ENCODE measurements around the gene SPRR4. TPM values are rescaled to one million over a fixed set of nuclear protein-coding genes. Genes with fewer than 3 reads are reported as not detected.

The SPRR4 gene
- total RNA-seq, 1 experiment from 2014 or later, result not detected

DNA sequence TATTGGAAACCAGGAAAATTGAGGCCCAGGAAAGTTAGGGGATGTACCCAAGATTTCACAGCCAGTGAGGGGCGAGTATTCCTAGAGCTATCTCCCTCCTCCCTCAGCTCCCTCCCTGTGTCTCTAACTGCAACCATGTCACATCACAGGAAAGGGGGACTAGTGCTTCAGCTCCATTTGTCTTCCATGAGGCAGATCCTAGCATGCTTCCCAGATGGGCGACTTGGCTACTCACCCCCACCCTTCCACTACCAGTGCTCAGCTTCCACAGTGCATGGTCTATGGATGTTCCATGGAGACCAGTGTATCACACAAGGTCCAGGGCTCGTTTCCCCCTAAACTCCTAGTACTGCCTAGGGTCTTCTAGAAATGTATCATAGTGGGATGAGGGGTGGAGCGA is 4.6 kb upstream of the SPRR4 start:
- no peak overlapping the region for H3K4me3 ChIP-seq (ENCODE audit: low read depth in 2 of 2, low read length in 2 of 2)
- in situ Hi-C loops (cut with HindIII; ENCODE audit: low pct_unique_long_range_greater_than_20kb, low sequenced_read_pairs), result no loop called here
- H3K9me3 ChIP-seq (ENCODE audit: control insufficient read depth, insufficient read depth, low read depth, low read length), result no peaks in the 10 kb centered on the region
- H3K36me3 ChIP-seq (ENCODE audit: control insufficient read depth, insufficient read depth, low read length), result no peaks in the 10 kb centered on the region
- intact Hi-C loops (cut with micrococcal nuclease; ENCODE audit: unreplicated experiment), result no loop called here
- no peak for TF ChIP-seq TCF7L2 (IDR thresholded peaks at IDR 0.05; ENCODE audit: low read depth, low read length)
- DNase-seq (ENCODE audit: low read depth, low spot score) (no peak), ATAC-seq (no peak)
- CTCF ChIA-PET, result no interaction called here
- no peaks in the 10 kb centered on the region; the same call in 1 of the 2 replicates for H3K27me3 ChIP-seq (ENCODE audit: control insufficient read depth, insufficient read depth, low read length)
- POLR2A ChIA-PET, result no interaction called here
- BruUV-seq (replicated peaks), result no TSS peak
- no peaks in the 10 kb centered on the region for H3K4me1 ChIP-seq (ENCODE audit: control insufficient read depth, insufficient read depth, low read length)
- no peak overlapping the region for H3K27ac ChIP-seq (ENCODE audit: low read length)

DNA sequence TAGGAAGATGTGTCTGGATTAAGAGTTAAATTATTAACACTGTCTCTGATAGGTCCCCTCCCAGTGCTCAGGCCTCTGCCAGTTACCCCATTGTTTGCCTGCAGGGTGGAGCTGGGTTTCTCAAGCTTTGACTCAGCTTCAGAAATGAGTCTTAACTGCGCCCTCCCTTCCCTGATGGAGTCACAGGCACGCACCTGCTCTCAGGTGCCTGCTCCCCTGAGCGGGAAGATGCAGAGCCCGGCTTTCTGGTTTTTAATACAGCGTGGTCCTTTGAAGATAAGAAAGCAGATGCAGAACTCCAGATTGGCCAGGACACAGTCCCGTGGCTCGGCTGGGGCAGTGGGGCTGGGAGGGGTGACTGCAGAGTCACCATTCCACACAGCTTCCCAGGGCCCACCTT is 3.2 kb upstream of the SPRR4 start:
- DNase-seq (ENCODE audit: low read depth, low spot score) (no peak), ATAC-seq (no peak)
- no peaks in the 10 kb centered on the region for H3K36me3 ChIP-seq (ENCODE audit: control insufficient read depth, insufficient read depth, low read length)
- TF ChIP-seq POLR2AphosphoS5 (IDR thresholded peaks at IDR 0.05; ENCODE audit: low read depth, low read length) (no peak), SIN3A (IDR thresholded peaks at IDR 0.05; ENCODE audit: borderline replicate concordance, insufficient read depth, low read depth, low read length) (no peak), TCF7L2 (IDR thresholded peaks at IDR 0.05; ENCODE audit: low read depth, low read length) (no peak)
- TF ChIP-seq, protein P1, sequence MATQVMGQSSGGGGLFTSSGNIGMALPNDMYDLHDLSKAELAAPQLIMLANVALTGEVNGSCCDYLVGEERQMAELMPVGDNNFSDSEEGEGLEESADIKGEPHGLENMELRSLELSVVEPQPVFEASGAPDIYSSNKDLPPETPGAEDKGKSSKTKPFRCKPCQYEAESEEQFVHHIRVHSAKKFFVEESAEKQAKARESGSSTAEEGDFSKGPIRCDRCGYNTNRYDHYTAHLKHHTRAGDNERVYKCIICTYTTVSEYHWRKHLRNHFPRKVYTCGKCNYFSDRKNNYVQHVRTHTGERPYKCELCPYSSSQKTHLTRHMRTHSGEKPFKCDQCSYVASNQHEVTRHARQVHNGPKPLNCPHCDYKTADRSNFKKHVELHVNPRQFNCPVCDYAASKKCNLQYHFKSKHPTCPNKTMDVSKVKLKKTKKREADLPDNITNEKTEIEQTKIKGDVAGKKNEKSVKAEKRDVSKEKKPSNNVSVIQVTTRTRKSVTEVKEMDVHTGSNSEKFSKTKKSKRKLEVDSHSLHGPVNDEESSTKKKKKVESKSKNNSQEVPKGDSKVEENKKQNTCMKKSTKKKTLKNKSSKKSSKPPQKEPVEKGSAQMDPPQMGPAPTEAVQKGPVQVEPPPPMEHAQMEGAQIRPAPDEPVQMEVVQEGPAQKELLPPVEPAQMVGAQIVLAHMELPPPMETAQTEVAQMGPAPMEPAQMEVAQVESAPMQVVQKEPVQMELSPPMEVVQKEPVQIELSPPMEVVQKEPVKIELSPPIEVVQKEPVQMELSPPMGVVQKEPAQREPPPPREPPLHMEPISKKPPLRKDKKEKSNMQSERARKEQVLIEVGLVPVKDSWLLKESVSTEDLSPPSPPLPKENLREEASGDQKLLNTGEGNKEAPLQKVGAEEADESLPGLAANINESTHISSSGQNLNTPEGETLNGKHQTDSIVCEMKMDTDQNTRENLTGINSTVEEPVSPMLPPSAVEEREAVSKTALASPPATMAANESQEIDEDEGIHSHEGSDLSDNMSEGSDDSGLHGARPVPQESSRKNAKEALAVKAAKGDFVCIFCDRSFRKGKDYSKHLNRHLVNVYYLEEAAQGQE (IDR thresholded peaks at IDR 0.05; ENCODE audit: insufficient read depth in 1 of 2, low read depth in 2 of 2, low read length in 1 of 2), result no peak
- TF ChIP-seq, protein P2, sequence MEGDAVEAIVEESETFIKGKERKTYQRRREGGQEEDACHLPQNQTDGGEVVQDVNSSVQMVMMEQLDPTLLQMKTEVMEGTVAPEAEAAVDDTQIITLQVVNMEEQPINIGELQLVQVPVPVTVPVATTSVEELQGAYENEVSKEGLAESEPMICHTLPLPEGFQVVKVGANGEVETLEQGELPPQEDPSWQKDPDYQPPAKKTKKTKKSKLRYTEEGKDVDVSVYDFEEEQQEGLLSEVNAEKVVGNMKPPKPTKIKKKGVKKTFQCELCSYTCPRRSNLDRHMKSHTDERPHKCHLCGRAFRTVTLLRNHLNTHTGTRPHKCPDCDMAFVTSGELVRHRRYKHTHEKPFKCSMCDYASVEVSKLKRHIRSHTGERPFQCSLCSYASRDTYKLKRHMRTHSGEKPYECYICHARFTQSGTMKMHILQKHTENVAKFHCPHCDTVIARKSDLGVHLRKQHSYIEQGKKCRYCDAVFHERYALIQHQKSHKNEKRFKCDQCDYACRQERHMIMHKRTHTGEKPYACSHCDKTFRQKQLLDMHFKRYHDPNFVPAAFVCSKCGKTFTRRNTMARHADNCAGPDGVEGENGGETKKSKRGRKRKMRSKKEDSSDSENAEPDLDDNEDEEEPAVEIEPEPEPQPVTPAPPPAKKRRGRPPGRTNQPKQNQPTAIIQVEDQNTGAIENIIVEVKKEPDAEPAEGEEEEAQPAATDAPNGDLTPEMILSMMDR (IDR thresholded peaks at IDR 0.05), result no peak
- no TSS peak for BruUV-seq (replicated peaks)
- no peak overlapping the region for H3K27ac ChIP-seq (ENCODE audit: low read length)
- H3K4me3 ChIP-seq (ENCODE audit: low read depth in 2 of 2, low read length in 2 of 2), result no peak overlapping the region
- H3K4me1 ChIP-seq (ENCODE audit: control insufficient read depth, insufficient read depth, low read length), result no peaks in the 10 kb centered on the region
- intact Hi-C loops (cut with micrococcal nuclease; ENCODE audit: unreplicated experiment) (no loop called here), in situ Hi-C loops (cut with HindIII; ENCODE audit: low pct_unique_long_range_greater_than_20kb, low sequenced_read_pairs) (no loop called here)
- CTCF ChIA-PET, result no interaction called here
- H3K9me3 ChIP-seq (ENCODE audit: control insufficient read depth, insufficient read depth, low read depth, low read length), result no peaks in the 10 kb centered on the region
- H3K27me3 ChIP-seq (ENCODE audit: control insufficient read depth, insufficient read depth, low read length), result no peaks in the 10 kb centered on the region; the same call in 1 of the 2 replicates
- POLR2A ChIA-PET, result no interaction called here

DNA sequence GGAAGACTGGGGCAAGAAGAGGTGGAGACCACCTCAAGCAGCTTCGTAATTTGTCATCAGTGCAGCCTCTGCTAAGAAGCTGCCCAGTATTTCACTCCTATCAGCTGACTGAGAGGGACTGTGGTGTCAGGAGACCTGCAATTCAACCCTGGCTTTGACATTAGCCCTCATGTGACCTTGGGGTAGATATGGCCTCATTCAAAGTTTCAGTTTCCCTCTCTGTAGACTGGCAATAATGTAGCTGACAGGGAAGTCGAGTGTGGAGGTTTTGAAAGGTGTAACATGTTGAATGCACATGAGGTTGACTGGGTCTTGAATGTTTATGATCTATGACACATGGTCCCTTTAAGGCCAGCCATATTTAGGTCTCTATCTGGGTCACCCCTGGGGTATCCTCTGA is 2.2 kb upstream of the SPRR4 start:
- Histone ChIP-seq H3K27me3 (ENCODE audit: control insufficient read depth, insufficient read depth, low read length) (no peaks in the 10 kb centered on the region; the same call in 1 of the 2 replicates), H3K9me3 (ENCODE audit: control insufficient read depth, insufficient read depth, low read depth, low read length) (no peaks in the 10 kb centered on the region), H3K4me3 (ENCODE audit: low read depth in 2 of 2, low read length in 2 of 2) (no peak overlapping the region), H3K27ac (ENCODE audit: low read length) (no peak overlapping the region), H3K36me3 (ENCODE audit: control insufficient read depth, insufficient read depth, low read length) (no peaks in the 10 kb centered on the region), H3K4me1 (ENCODE audit: control insufficient read depth, insufficient read depth, low read length) (no peaks in the 10 kb centered on the region)
- DNase-seq (ENCODE audit: low read depth, low spot score) (no peak), ATAC-seq (no peak)
- ChIA-PET CTCF (no interaction called here), POLR2A (no interaction called here)
- no TSS peak for BruUV-seq (replicated peaks)
- in situ Hi-C loops (cut with HindIII; ENCODE audit: low pct_unique_long_range_greater_than_20kb, low sequenced_read_pairs) (no loop called here), intact Hi-C loops (cut with micrococcal nuclease; ENCODE audit: unreplicated experiment) (no loop called here)
- TF ChIP-seq, protein P2 (IDR thresholded peaks at IDR 0.05), result no peak
- TF ChIP-seq, protein P1 (IDR thresholded peaks at IDR 0.05; ENCODE audit: insufficient read depth in 1 of 2, low read depth in 2 of 2, low read length in 1 of 2), result no peak
